ENCODE data around the gene RHBDL3. TPM values are rescaled to one million over a fixed set of nuclear protein-coding genes. Genes with fewer than 3 reads are reported as not detected.

RHBDL3 gene
- total and polyA plus RNA-seq, 4 donors = 0.14 to 0.51 (median 0.25) TPM

DNA sequence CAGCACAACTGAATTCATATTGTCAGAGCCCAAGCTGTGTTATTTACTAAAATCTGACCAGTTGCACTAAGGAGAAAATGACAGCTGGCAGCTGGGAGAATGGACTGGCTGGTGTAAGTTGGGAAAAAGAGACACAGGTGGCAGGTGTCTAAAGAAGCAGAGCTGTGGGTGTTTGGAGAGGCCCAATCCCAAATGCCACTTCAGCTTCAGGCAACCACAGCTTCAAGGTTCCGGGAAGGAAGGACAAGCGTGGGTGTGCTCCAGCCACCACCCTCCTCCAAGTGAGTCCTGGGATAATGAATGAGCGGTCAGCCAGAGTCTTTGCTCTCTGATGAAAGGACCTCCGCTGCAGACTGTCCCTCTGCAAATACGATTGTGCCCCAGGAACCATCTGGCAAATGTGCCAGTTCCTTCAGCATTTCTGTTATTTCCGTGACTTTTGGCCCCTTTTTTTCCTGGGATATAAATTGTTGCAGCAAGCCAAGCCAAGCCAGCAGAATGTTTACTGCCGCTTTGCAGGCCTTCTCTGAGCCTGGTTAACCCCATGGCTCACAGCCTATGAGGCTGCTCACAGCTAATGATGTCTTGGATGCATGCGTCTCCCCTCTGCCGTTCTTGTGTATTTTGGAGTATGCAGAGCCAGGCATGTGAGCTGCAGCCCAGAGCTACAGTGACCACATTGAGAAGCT is 9.5 kb upstream of the RHBDL3 start:
- ATAC-seq (ENCODE audit: insufficient read depth, low FRiP score) (no peak), DNase-seq (peak; percentile 65 to 88 (median 79))
- TF ChIP-seq, protein P1, sequence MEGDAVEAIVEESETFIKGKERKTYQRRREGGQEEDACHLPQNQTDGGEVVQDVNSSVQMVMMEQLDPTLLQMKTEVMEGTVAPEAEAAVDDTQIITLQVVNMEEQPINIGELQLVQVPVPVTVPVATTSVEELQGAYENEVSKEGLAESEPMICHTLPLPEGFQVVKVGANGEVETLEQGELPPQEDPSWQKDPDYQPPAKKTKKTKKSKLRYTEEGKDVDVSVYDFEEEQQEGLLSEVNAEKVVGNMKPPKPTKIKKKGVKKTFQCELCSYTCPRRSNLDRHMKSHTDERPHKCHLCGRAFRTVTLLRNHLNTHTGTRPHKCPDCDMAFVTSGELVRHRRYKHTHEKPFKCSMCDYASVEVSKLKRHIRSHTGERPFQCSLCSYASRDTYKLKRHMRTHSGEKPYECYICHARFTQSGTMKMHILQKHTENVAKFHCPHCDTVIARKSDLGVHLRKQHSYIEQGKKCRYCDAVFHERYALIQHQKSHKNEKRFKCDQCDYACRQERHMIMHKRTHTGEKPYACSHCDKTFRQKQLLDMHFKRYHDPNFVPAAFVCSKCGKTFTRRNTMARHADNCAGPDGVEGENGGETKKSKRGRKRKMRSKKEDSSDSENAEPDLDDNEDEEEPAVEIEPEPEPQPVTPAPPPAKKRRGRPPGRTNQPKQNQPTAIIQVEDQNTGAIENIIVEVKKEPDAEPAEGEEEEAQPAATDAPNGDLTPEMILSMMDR (IDR thresholded peaks at IDR 0.05; ENCODE audit: control extremely low read depth, extremely low read depth) = no peak
- Histone ChIP-seq H3K36me3 (ENCODE audit: control insufficient read depth in 4 of 4, insufficient read depth in 4 of 4, low read length in 4 of 4) (no peaks in the 10 kb centered on the region), H3K27me3 (ENCODE audit: control insufficient read depth in 3 of 3, insufficient read depth in 3 of 3, low read length in 2 of 3) (no peaks in the 10 kb centered on the region), H3K4me3 (no peak overlapping the region), H3K9me3 (ENCODE audit: control insufficient read depth in 4 of 4, insufficient read depth in 3 of 4, low read length in 3 of 4) (no peaks in the 10 kb centered on the region), H3K4me1 (ENCODE audit: control insufficient read depth in 5 of 5, insufficient read depth in 5 of 5, low read length in 5 of 5) (peaks cover 0 to 14% (median 3%) of the 10 kb centered on the region in 5 donors), H3K27ac (ENCODE audit: low read depth in 1 of 2, low read length in 1 of 2) (no peak overlapping the region), H3K9ac (ENCODE audit: insufficient read depth in 1 of 2, low read length in 2 of 2) (no peak overlapping the region)
- 63 to 84% methylated on average over 9 of the region's 9 CpGs for WGBS, 2 donors

- Histone ChIP-seq H3K27me3 (ENCODE audit: control insufficient read depth in 3 of 3, insufficient read depth in 3 of 3, low read length in 2 of 3) (no peaks in the 10 kb centered on the region), H3K9me3 (ENCODE audit: control insufficient read depth in 4 of 4, insufficient read depth in 3 of 4, low read length in 3 of 4) (no peaks in the 10 kb centered on the region), H3K4me3 (no peak overlapping the region), H3K27ac (ENCODE audit: low read depth in 1 of 2, low read length in 1 of 2) (no peak overlapping the region), H3K36me3 (ENCODE audit: control insufficient read depth in 4 of 4, insufficient read depth in 4 of 4, low read length in 4 of 4) (no peaks in the 10 kb centered on the region), H3K4me1 (ENCODE audit: control insufficient read depth in 5 of 5, insufficient read depth in 5 of 5, low read length in 5 of 5) (peaks cover 0 to 17% (median 3%) of the 10 kb centered on the region in 5 donors), H3K9ac (ENCODE audit: insufficient read depth in 1 of 2, low read length in 2 of 2) (no peak overlapping the region)
- DNase-seq (no peak), ATAC-seq (ENCODE audit: insufficient read depth, low FRiP score) (no peak)
- TF ChIP-seq, protein P1 (IDR thresholded peaks at IDR 0.05; ENCODE audit: control extremely low read depth, extremely low read depth) = no peak
- WGBS, 2 donors = 78 to 86% methylated on average over 9 of the region's 9 CpGs
These were observed 9.0 kb upstream of the RHBDL3 start for GRCh38 chr17:32256701-32257019.

DNA sequence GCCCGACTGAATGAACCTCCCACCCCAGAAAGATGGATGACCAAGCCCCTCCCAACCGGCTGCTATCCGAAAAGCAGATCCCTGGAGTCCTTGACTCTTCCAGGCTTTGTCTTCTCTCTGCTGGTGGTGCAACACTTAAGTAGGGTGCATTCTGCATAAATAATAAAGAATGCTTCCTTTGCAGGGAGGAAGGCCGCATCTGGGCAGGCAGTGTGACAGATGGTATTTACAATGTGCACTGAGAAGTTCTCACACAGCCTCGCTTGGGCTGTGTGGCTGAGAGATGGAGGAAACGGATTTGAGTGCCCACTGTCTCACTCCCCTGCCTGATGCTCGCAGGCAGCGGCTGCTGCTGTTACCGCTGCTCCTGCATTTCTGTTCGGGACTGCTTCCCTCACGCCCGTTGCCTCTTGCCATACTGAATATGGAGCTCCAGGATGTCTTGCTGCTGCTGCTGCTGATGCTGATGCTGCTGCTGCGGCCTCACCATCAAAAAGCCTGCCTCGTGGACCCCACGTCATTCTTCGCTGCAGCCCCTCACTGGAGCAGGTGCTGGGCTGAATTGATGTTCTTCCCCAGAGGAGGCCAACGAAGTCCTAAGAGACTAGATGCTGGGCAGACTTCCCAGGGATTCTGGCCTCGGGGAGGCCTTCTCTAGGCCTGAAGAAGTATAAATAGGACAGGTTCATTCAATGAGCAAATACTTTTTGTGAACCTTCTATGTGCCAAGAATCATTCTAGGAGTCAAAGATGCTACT is 7.1 kb upstream of the RHBDL3 start:
- TF ChIP-seq, protein P1 (IDR thresholded peaks at IDR 0.05; ENCODE audit: control extremely low read depth, extremely low read depth) = no peak
- no peak overlapping the region for H3K9ac ChIP-seq (ENCODE audit: insufficient read depth in 1 of 2, low read length in 2 of 2)
- WGBS, 2 donors = 57 to 72% methylated on average over 18 of the region's 18 CpGs
- peaks cover 0 to 19% (median 3%) of the 10 kb centered on the region in 5 donors for H3K4me1 ChIP-seq (ENCODE audit: control insufficient read depth in 5 of 5, insufficient read depth in 5 of 5, low read length in 5 of 5)
- no peaks in the 10 kb centered on the region for H3K36me3 ChIP-seq (ENCODE audit: control insufficient read depth in 4 of 4, insufficient read depth in 4 of 4, low read length in 4 of 4)
- H3K4me3 ChIP-seq = no peak overlapping the region
- ATAC-seq (ENCODE audit: insufficient read depth, low FRiP score) (no peak), DNase-seq (no peak)
- no peak overlapping the region for H3K27ac ChIP-seq (ENCODE audit: low read depth in 1 of 2, low read length in 1 of 2)
- H3K27me3 ChIP-seq (ENCODE audit: control insufficient read depth in 3 of 3, insufficient read depth in 3 of 3, low read length in 2 of 3) = no peaks in the 10 kb centered on the region
- no peaks in the 10 kb centered on the region for H3K9me3 ChIP-seq (ENCODE audit: control insufficient read depth in 4 of 4, insufficient read depth in 3 of 4, low read length in 3 of 4)
